ENCODE data around the gene NMT2. TPM values are rescaled to one million over a fixed set of nuclear protein-coding genes. Genes with fewer than 3 reads are reported as not detected.
"Not testable (repeated sequence)": the region's sequence is repeated elsewhere in the genome, so short reads cannot be mapped to it uniquely, and the experiment has no call there.

The NMT2 gene
- total RNA-seq, 1 donor from 2014 or later, result 12.4 TPM

DNA sequence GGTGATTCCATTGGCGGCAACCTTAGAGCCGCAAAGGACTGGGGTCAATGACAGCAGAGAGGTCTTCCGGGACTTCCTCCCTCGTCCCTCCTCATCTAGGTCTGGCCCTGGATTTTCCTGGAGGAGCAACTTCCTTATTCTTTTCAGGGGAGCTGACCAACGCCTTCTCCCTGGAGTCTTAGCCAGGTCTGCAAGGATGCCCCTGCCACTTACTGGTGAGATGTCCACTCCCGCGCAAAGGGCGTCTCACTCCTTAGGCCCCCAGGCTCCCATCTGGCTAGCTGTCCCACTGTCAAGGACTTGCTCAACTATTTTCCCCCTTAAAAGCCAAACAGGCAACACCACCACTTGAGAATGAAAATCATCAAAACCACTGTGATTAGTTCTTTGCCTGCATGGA is 42.0 kb upstream of the NMT2 start:
- Histone ChIP-seq H3K36me3 (peaks cover 21% of the 10 kb centered on the region), H3K27me3 (ENCODE audit: low read depth) (no peaks in the 10 kb centered on the region), H3K27ac (replicated peaks) (peak overlapping the region; percentile 19), H3K4me3 (no peak overlapping the region), H3K4me1 (peaks cover 12% of the 10 kb centered on the region), H3K9me3 (replicated peaks) (no peaks in the 10 kb centered on the region)
- no peak for DNase-seq
- TF ChIP-seq CTCF (IDR thresholded peaks at IDR 0.05; ENCODE audit: borderline replicate concordance), result no peak
- intact Hi-C loops (cut with micrococcal nuclease), result loop anchor here (10.0 kb wide), 1 partner anchor 154 kb away; no protein-coding TSS in a partner anchor

- H3K9me3 ChIP-seq (replicated peaks), result no peaks in the 10 kb centered on the region
- TF ChIP-seq CTCF (IDR thresholded peaks at IDR 0.05; ENCODE audit: borderline replicate concordance), result peak; percentile 93
- H3K27ac ChIP-seq (replicated peaks), result peak overlapping the region; percentile 19
- peak; percentile 70 for DNase-seq
- peaks cover 21% of the 10 kb centered on the region for H3K36me3 ChIP-seq
- H3K4me1 ChIP-seq, result peaks cover 12% of the 10 kb centered on the region
- H3K4me3 ChIP-seq, result peak overlapping the region; percentile 30
- no peaks in the 10 kb centered on the region for H3K27me3 ChIP-seq (ENCODE audit: low read depth)
- intact Hi-C loops (cut with micrococcal nuclease), result loop anchor here (10.0 kb wide), 1 partner anchor 155 kb away; no protein-coding TSS in a partner anchor
Measured at GRCh38 chr10:15209827-15210509, 41.5 kb upstream of the NMT2 start.

- Histone ChIP-seq H3K27me3 (ENCODE audit: low read depth) (no peaks in the 10 kb centered on the region), H3K36me3 (peaks cover 10% of the 10 kb centered on the region), H3K9me3 (replicated peaks) (no peaks in the 10 kb centered on the region), H3K27ac (replicated peaks) (peak overlapping the region; percentile 68), H3K4me1 (peaks cover 12% of the 10 kb centered on the region), H3K4me3 (no peak overlapping the region)
- DNase-seq, result no peak
- TF ChIP-seq CTCF (IDR thresholded peaks at IDR 0.05; ENCODE audit: borderline replicate concordance), result no peak
- intact Hi-C loops (cut with micrococcal nuclease), result no loop called here
Measured at GRCh38 chr10:15208221-15208620, 39.7 kb upstream of the NMT2 start.

DNA sequence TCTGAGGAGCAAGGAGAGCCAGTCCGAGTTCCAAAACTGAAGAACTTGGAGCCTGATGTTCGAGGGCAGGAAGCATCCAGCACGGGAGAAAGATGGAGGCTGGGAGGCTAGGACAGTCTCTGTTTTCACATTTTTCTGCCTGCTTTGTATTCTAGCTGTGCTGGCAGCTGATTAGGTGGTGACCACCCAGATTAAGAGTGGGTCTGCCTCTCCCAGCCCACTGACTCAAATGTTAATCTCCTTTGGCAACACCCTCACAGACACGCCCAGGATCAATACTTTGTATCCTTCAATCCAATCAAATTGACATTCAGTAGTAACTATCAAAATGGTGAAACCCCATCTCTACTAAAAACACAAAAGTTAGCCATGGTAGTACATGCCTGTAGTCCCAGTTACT is 38.9 kb upstream of the NMT2 start:
- DNase-seq; H3K4me3 ChIP-seq; H3K9me3 ChIP-seq (replicated peaks); H3K36me3 ChIP-seq; intact Hi-C loops (cut with micrococcal nuclease); H3K27ac ChIP-seq (replicated peaks); H3K27me3 ChIP-seq (ENCODE audit: low read depth): not testable (repeated sequence)
- peaks cover 16% of the 10 kb centered on the region for H3K4me1 ChIP-seq

GRCh38 chr10:15202639-15203038 is 34.1 kb upstream of the NMT2 start:
- intact Hi-C loops (cut with micrococcal nuclease), result no loop called here
- no peak for TF ChIP-seq CTCF (IDR thresholded peaks at IDR 0.05; ENCODE audit: borderline replicate concordance)
- DNase-seq, result no peak

DNA sequence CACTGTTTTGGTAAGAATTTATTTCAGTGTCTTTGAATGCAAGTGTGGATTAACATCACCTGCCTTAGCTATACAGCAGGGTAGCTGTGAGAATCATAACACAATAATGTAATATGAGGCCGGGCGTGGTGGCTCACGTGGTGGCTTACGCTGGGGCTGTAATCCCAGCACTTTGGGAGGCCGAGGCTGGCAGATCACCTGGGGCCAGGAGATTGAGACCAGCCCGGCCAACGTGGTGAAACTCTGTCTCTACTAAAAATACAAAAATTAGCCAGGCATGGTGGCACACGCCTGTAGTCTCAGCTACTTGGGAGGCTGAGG is 33.8 kb upstream of the NMT2 start:
- peak overlapping the region; percentile 78 for H3K27ac ChIP-seq (replicated peaks)
- H3K27me3 ChIP-seq (ENCODE audit: low read depth); H3K9me3 ChIP-seq (replicated peaks); H3K4me3 ChIP-seq; H3K36me3 ChIP-seq; DNase-seq; intact Hi-C loops (cut with micrococcal nuclease): not testable (repeated sequence)
- H3K4me1 ChIP-seq, result peaks cover 41% of the 10 kb centered on the region

More at GRCh38 chr10:15202639-15203038, 34.1 kb upstream of the NMT2 start:
- no peaks in the 10 kb centered on the region for H3K9me3 ChIP-seq (replicated peaks)
- no peaks in the 10 kb centered on the region for H3K36me3 ChIP-seq
- no peak overlapping the region for H3K4me3 ChIP-seq
- peaks cover 37% of the 10 kb centered on the region for H3K4me1 ChIP-seq
- H3K27me3 ChIP-seq (ENCODE audit: low read depth), result no peaks in the 10 kb centered on the region
- no peak overlapping the region for H3K27ac ChIP-seq (replicated peaks)

Data from left ventricle myocardium inferior (tissue), 1 donor.